ENCODE results near the gene STYXL1. TPM values are rescaled to one million over a fixed set of nuclear protein-coding genes. Genes with fewer than 3 reads are reported as not detected.

STYXL1 gene
- total RNA-seq, 4 donors from 2014 or later: 33.4 to 63.9 (median 42.2) TPM

DNA sequence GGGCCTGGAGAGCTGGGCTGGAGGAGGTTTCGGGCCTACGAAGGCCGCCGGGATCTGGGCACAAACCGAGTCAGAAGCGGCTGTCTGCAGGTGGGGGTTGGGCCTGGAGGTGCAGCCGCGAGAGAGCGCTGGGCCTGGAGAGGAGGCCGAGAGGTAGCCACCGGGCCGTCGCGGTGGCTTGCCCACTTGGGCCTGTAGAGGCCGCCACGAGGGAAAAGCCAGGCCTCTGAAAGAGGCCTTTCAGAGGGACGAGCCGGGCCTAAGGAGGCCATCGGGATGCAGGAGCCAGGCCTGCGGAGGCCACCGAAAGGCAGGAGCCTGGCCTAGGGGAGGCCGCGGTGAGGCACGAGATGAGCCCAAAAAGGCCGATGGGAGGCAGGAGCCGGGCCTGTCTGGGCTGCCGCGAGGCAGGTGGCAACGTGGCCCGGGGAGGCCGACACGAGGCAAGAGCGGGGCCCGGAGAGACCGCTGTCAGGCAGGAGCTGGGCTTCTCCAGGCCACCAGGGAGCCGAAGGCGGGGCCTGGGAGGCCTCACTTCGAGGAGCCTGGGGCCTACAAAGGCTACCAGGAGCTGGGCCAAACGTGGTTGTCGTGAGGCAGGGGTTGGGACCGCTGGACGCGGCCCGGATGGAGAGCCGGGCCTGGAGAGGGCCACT lies 25.7 kb upstream of the STYXL1 start:
- no peak for DNase-seq (ENCODE audit: low spot score in 2 of 2)
- no peak overlapping the region for H3K4me3 ChIP-seq (ENCODE audit: low read depth, poor library complexity, severe bottlenecking)
- WGBS, 2 donors: 94 to 95% methylated on average over 39 to 45 of the region's 45 CpGs
- TF ChIP-seq, protein P1, sequence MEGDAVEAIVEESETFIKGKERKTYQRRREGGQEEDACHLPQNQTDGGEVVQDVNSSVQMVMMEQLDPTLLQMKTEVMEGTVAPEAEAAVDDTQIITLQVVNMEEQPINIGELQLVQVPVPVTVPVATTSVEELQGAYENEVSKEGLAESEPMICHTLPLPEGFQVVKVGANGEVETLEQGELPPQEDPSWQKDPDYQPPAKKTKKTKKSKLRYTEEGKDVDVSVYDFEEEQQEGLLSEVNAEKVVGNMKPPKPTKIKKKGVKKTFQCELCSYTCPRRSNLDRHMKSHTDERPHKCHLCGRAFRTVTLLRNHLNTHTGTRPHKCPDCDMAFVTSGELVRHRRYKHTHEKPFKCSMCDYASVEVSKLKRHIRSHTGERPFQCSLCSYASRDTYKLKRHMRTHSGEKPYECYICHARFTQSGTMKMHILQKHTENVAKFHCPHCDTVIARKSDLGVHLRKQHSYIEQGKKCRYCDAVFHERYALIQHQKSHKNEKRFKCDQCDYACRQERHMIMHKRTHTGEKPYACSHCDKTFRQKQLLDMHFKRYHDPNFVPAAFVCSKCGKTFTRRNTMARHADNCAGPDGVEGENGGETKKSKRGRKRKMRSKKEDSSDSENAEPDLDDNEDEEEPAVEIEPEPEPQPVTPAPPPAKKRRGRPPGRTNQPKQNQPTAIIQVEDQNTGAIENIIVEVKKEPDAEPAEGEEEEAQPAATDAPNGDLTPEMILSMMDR (IDR thresholded peaks at IDR 0.05): no peak
- no peak for TF ChIP-seq POLR2A (IDR thresholded peaks at IDR 0.05)
- intact Hi-C loops (cut with DNase I; ENCODE audit: low total_unique reads): no loop called here

DNA sequence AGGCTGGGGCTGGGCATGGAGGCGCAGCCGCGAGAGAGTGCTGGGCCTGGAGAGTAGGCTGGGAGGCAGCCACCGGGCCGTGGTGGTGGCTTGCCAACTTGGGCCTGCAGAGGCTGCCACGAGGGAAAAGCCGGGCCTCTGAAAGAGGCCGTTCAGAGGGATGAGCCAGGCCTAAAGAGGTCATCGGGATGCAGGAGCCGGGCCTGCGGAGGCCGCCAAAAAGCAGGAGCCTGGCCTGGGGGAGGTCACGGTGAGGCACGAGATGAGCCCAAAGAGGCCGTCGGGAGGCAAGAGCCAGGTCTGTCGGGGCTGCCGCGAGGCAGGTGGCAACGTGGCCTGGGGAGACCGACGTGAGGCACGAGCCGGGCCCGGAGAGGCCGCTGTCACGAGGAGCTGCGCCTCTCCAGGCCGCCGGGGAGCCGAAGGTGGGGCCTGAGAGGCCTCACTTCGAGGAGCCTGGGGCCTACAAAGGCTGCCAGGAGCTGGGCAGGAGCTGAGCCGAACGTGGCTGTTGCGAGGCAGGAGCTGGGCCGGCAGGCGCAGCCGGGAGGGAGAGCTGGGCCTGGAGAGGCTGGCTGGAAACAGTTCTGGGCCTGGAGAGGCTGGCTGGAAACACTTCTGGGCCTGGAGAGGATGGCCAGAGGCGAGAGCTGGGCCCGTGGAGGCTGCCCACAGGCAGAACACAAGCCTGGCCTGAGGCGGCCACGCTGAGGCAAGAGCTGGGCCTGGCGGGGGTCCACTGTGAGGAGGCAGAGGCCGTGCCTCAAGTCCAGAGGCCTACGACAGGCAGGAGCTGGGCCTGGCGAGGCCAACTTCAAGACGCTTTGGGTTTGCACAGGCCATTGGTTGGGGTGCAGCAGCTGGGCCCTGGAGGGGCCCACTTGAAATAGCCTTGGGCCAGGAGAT lies 24.7 kb upstream of the STYXL1 start:
- H3K4me3 ChIP-seq (ENCODE audit: low read depth, poor library complexity, severe bottlenecking): no peak overlapping the region
- intact Hi-C loops (cut with DNase I; ENCODE audit: low total_unique reads): no loop called here
- no peak for DNase-seq (ENCODE audit: low spot score in 2 of 2)
- WGBS, 2 donors: 93 to 95% methylated on average over 44 to 45 of the region's 47 CpGs
- TF ChIP-seq, protein P1 (IDR thresholded peaks at IDR 0.05): no peak
- no peak for TF ChIP-seq POLR2A (IDR thresholded peaks at IDR 0.05)

- no peak for TF ChIP-seq POLR2A (IDR thresholded peaks at IDR 0.05)
- TF ChIP-seq, protein P1 (IDR thresholded peaks at IDR 0.05): no peak
- WGBS, 2 donors: 70 to 76% methylated on average over 44 to 47 of the region's 47 CpGs
- DNase-seq (ENCODE audit: low spot score in 2 of 2): no peak
- no peak overlapping the region for H3K4me3 ChIP-seq (ENCODE audit: low read depth, poor library complexity, severe bottlenecking)
- intact Hi-C loops (cut with DNase I; ENCODE audit: low total_unique reads): no loop called here
These were observed 23.8 kb upstream of the STYXL1 start for GRCh38 chr7:76071316-76072242.

GRCh38 chr7:76069238-76069638 lies 21.4 kb upstream of the STYXL1 start:
- TF ChIP-seq, protein P1 (IDR thresholded peaks at IDR 0.05): no peak
- DNase-seq (ENCODE audit: low spot score in 2 of 2): peak in 1 of 2 donors; percentile 66
- H3K4me3 ChIP-seq (ENCODE audit: low read depth, poor library complexity, severe bottlenecking): no peak overlapping the region
- intact Hi-C loops (cut with DNase I; ENCODE audit: low total_unique reads): no loop called here
- 16 to 17% methylated on average over 8 of the region's 8 CpGs for WGBS, 2 donors

DNA sequence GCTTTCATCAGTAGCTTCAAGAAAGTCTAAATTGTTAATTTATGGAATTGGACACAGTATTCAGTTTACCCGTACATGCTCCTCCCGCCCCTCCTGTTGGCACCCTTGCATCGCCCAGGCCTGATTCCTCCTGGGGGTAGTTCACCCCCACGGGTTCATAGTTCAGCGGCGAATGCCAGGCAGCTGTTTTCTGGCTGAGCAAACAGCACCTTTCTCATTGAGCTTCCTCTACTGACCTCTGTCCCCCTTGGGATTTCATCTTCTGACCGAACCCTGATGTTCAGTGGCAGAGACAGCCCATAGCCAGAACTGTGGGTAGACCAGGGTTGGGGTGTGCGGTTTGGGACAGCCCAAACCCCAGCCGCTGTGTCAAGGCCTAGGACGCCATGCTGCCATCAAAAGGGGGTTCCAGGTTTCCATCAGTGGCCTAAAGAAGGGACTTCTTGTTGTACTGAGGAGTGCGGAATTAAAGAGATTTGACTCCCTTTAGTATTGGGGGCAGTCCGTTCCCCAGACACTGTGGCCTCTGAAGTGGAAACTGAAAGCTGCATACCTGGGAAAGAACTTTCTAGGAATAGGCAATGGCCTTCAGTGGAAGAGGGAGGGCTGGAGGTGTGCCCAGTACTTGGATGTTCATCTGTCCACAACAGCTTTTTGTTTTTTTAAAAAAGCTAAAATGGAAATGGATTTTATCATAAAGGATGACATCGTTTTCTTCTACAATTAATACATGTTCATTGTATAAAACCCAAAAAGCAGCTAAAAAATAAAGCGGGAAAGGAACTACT lies 19.1 kb upstream of the STYXL1 start:
- no peak overlapping the region for H3K4me3 ChIP-seq (ENCODE audit: low read depth, poor library complexity, severe bottlenecking)
- intact Hi-C loops (cut with DNase I; ENCODE audit: low total_unique reads): no loop called here
- DNase-seq (ENCODE audit: low spot score in 2 of 2): no peak
- WGBS, 2 donors: 90 to 92% methylated on average over 14 of the region's 14 CpGs
- TF ChIP-seq, protein P1 (IDR thresholded peaks at IDR 0.05): no peak
- no peak for TF ChIP-seq POLR2A (IDR thresholded peaks at IDR 0.05)
